HG03175 (cell line): ENCODE results near the gene SEC22C.

Experiments used
- ATAC-seq: cut with Tn5 transposase; IDR thresholded peaks from one replicate; pipeline ENCODE4 v1.9.1; 2021; ENCODE audit warnings: mild to moderate bottlenecking, moderate library complexity; ENCODE audit not compliant: unreplicated experiment

SEC22C gene

GRCh38 chr3:42515976-42516375, 65.8 kb downstream of the SEC22C start:
- ATAC-seq: no peak

GRCh38 chr3:42515391-42515916, 66.3 kb downstream of the SEC22C start:
- ATAC-seq: no peak

GRCh38 chr3:42514876-42515275, 66.9 kb downstream of the SEC22C start:
- no peak for ATAC-seq

GRCh38 chr3:42513521-42513920, 68.2 kb downstream of the SEC22C start:
- ATAC-seq: no peak

- ATAC-seq: no peak
Measured at GRCh38 chr3:42513121-42513520, 68.6 kb downstream of the SEC22C start.

GRCh38 chr3:42511736-42512135, 70.0 kb downstream of the SEC22C start:
- ATAC-seq: no peak

GRCh38 chr3:42511201-42511600, 70.6 kb downstream of the SEC22C start:
- no peak for ATAC-seq

- ATAC-seq: no peak
Measured at GRCh38 chr3:42510325-42510724, 71.4 kb downstream of the SEC22C start.

GRCh38 chr3:42509111-42509510, 72.7 kb downstream of the SEC22C start:
- ATAC-seq: no peak

GRCh38 chr3:42508562-42508961, 73.2 kb downstream of the SEC22C start:
- no peak for ATAC-seq

- no peak for ATAC-seq
Measured at GRCh38 chr3:42507761-42508335, 73.9 kb downstream of the SEC22C start.

- ATAC-seq: no peak
Measured at GRCh38 chr3:42507252-42507651, 74.5 kb downstream of the SEC22C start.

GRCh38 chr3:42505849-42506410, 75.8 kb downstream of the SEC22C start:
- no peak for ATAC-seq

GRCh38 chr3:42505128-42505848, 76.5 kb downstream of the SEC22C start:
- ATAC-seq: no peak

GRCh38 chr3:42504334-42505127, 77.2 kb downstream of the SEC22C start:
- ATAC-seq: no peak

- no peak for ATAC-seq
Measured at GRCh38 chr3:42503957-42504333, 77.8 kb downstream of the SEC22C start.

- ATAC-seq: no peak
Measured at GRCh38 chr3:42503251-42503924, 78.4 kb downstream of the SEC22C start.

GRCh38 chr3:42502429-42503250, 79.1 kb downstream of the SEC22C start, which contains the start of gene VIPR1:
Gene VIPR1 (plus strand): TSS chr3:42502643. CDS start chr3:42502736, 93 bp downstream.
- ATAC-seq: peak; percentile 93

GRCh38 chr3:42501681-42502428, 79.9 kb downstream of the SEC22C start:
- ATAC-seq: peak; percentile 29
